CD14-positive monocyte (primary cell): Measurements from ENCODE around the gene EPN3. TPM values are rescaled to one million over a fixed set of nuclear protein-coding genes. Genes with fewer than 3 reads are reported as not detected.
A peak's percentile ranks its signal among the peaks of the same experiment; 100 is the strongest.

Source experiments
- DNase-seq, 3 donors: peaks; one replicate each; pipeline ENCODE4 v3.0.0-alpha.2; 2011 to 2022
- H2AFZ ChIP-seq: 2 replicates; pipeline ENCODE4 v1.6.0; 2012; ENCODE audit warnings: mild to moderate bottlenecking, low read depth, low read length, inconsistent platforms; ENCODE audit not compliant: insufficient read depth, poor library complexity, severe bottlenecking
- H3K27ac ChIP-seq, 2 donors: 1 replicate in 1 of 2; 2 replicates in 1 of 2; pipeline ENCODE4 v1.5.1; 2012 to 2013; ENCODE audit warnings: low read length in 2 of 2, control low read depth in 1 of 2, inconsistent platforms in 1 of 2, low read depth in 1 of 2, mild to moderate bottlenecking in 1 of 2
- H3K27me3 ChIP-seq, 2 donors: one replicate each; pipeline versions ENCODE4 v1.6.0 to v1.6.1; 2011 to 2013; ENCODE audit warnings: low read length in 2 of 2; ENCODE audit not compliant: control insufficient read depth in 2 of 2, insufficient read depth in 2 of 2
- H3K36me3 ChIP-seq, 2 donors: replicated peaks in 1 of 2; 1 replicate in 1 of 2; 2 replicates in 1 of 2; pipeline versions ENCODE4 v1.5.1 to v1.6.1; 2012 to 2013; ENCODE audit warnings: low read length in 2 of 2, control low read depth in 1 of 2, inconsistent platforms in 1 of 2, mild to moderate bottlenecking in 1 of 2; ENCODE audit not compliant: insufficient read depth in 2 of 2, control insufficient read depth in 1 of 2
- H3K4me1 ChIP-seq, 2 donors: 1 replicate in 1 of 2; 2 replicates in 1 of 2; pipeline versions ENCODE4 v1.5.1 to v1.6.1; 2012 to 2013; ENCODE audit warnings: low read length in 2 of 2, control low read depth in 1 of 2, inconsistent platforms in 1 of 2, mild to moderate bottlenecking in 1 of 2, moderate library complexity in 1 of 2; ENCODE audit not compliant: insufficient read depth in 2 of 2, control insufficient read depth in 1 of 2
- H3K4me2 ChIP-seq: replicated peaks from 2 replicates; pipeline ENCODE3; 2012; ENCODE audit warnings: low read length, moderate library complexity, mild to moderate bottlenecking; ENCODE audit not compliant: poor library complexity, severe bottlenecking; ENCODE audit errors: extremely low read depth
- H3K4me3 ChIP-seq, 3 experiments: fragments of 200-600 bp in 1 of 3; sonication (generic) in 1 of 3; replicated peaks in 1 of 3; 1 replicate in 2 of 3; 2 replicates in 1 of 3; pipeline ENCODE4 v1.5.1; 2011 to 2013; ENCODE audit warnings: low read length in 3 of 3, mild to moderate bottlenecking in 3 of 3, control low read depth in 2 of 3, low read depth in 2 of 3, inconsistent platforms in 1 of 3, moderate library complexity in 1 of 3
- H3K79me2 ChIP-seq: 2 replicates; pipeline ENCODE4 v1.6.0; 2012; ENCODE audit warnings: mild to moderate bottlenecking, control low read depth, inconsistent platforms, low read length, moderate library complexity; ENCODE audit not compliant: insufficient read depth
- H3K9ac ChIP-seq: 2 replicates; pipeline ENCODE4 v1.6.0; 2017; ENCODE audit warnings: low read length, mild to moderate bottlenecking; ENCODE audit not compliant: insufficient read depth, poor library complexity, severe bottlenecking
- H3K9me3 ChIP-seq, 2 donors: replicated peaks in 1 of 2; 1 replicate in 1 of 2; 2 replicates in 1 of 2; pipeline versions ENCODE4 v1.5.1 to v1.6.1; 2012 to 2013; ENCODE audit warnings: low read length in 2 of 2, control low read depth in 1 of 2; ENCODE audit not compliant: control insufficient read depth in 1 of 2, insufficient read depth in 1 of 2
- H4K20me1 ChIP-seq: 2 replicates; pipeline ENCODE4 v1.6.0; 2012; ENCODE audit warnings: mild to moderate bottlenecking, low read length, control low read depth, moderate library complexity; ENCODE audit not compliant: insufficient read depth
- H3K27ac Mint-ChIP-seq, 7 donors: one replicate each; pipeline ENCODE4 v1.8.0; 2020; ENCODE audit warnings: mild to moderate bottlenecking in 7 of 7, mixed read lengths in 7 of 7, moderate library complexity in 6 of 7, inconsistent platforms in 2 of 7
- H3K27me3 Mint-ChIP-seq, 3 donors: one replicate each; pipeline ENCODE4 v1.8.0; 2021 to 2022; ENCODE audit warnings: low read depth in 3 of 3, mild to moderate bottlenecking in 3 of 3, mixed read lengths in 3 of 3, moderate library complexity in 3 of 3, inconsistent platforms in 1 of 3
- H3K36me3 Mint-ChIP-seq, 2 donors: one replicate each; pipeline ENCODE4 v1.8.0; 2020; ENCODE audit warnings: mixed read lengths in 2 of 2, inconsistent platforms in 1 of 2, mild to moderate bottlenecking in 1 of 2
- H3K4me1 Mint-ChIP-seq: one replicate; pipeline ENCODE4 v1.8.0; 2020; ENCODE audit warnings: mild to moderate bottlenecking, mixed read lengths
- H3K4me3 Mint-ChIP-seq, 2 donors: one replicate each; pipeline ENCODE4 v1.8.0; 2020; ENCODE audit warnings: mild to moderate bottlenecking in 2 of 2, mixed read lengths in 2 of 2, moderate library complexity in 1 of 2
- H3K9me3 Mint-ChIP-seq, 7 donors: one replicate each; pipeline ENCODE4 v1.8.0; 2020 to 2022; ENCODE audit warnings: mixed read lengths in 7 of 7, mild to moderate bottlenecking in 6 of 7, moderate library complexity in 6 of 7, inconsistent platforms in 2 of 7
- CTCF ChIP-seq: fragments of 200-600 bp; IDR thresholded peaks from one replicate; pipeline ENCODE4 v1.8.0; 2022; ENCODE audit warnings: antibody characterized with exemption, mild to moderate bottlenecking
- WGBS: methylation state at CpG from one replicate; pipeline ENCODE4 v1.1.5; 2013; ENCODE audit warnings: missing lambda C conversion rate; ENCODE audit not compliant: insufficient coverage; 5-methylcytosine and 5-hydroxymethylcytosine counted together
- intact Hi-C, 2 donors: fragments of 100-400 bp; cut with micrococcal nuclease; formaldehyde crosslinking; loops; one replicate each; pipeline versions ENCODE4 v1.15.0 to v1.15.1; 2023
- polyA plus RNA-seq, 3 donors: library from polyadenylated mRNA; depleted of rRNA in 1 of 3; unstranded in 2 of 3; stranded (reverse) in 1 of 3; fragments of 300-500 nt in 2 of 3; fragments of >200 nt in 1 of 3; fragmentation: Illumina TruSeq in 2 of 3; gene quantifications; 1 replicate in 2 of 3; 2 replicates in 1 of 3; pipeline ENCODE4 v1.2.3, GENCODE V29; 2012 to 2021

Gene EPN3
- polyA plus RNA-seq, 3 donors, result not detected

GRCh38 chr17:50517504-50518383 lies 14.8 kb upstream of the EPN3 start:
- whole genome bisulfite sequencing, result 86% methylated on average over 6 of the region's 8 CpGs
- no peaks in the 10 kb centered on the region for H3K27me3 ChIP-seq
- intact Hi-C loops, result no loop called here
- Mint-ChIP-seq H3K27me3 (peaks cover 1 to 3% (median 2%) of the 10 kb centered on the region in 3 donors), H3K27ac (no peak overlapping the region), H3K36me3 (no peaks in the 10 kb centered on the region), H3K4me1 (peaks cover 6% of the 10 kb centered on the region), H3K9me3 (no peaks in the 10 kb centered on the region), H3K4me3 (no peak overlapping the region)
- no peaks in the 10 kb centered on the region for H3K4me1 ChIP-seq
- H3K4me3 ChIP-seq, result no peak overlapping the region
- no peaks in the 10 kb centered on the region for H3K36me3 ChIP-seq
- DNase-seq, result no peak
- H3K79me2 ChIP-seq, result no peaks in the 10 kb centered on the region
- H3K27ac ChIP-seq, result no peak overlapping the region
- no peak overlapping the region for H3K9ac ChIP-seq
- H2AFZ ChIP-seq, result no peak overlapping the region
- H3K4me2 ChIP-seq, result no peak overlapping the region
- TF ChIP-seq CTCF, result no peak
- no peaks in the 10 kb centered on the region for H4K20me1 ChIP-seq
- no peaks in the 10 kb centered on the region for H3K9me3 ChIP-seq

GRCh38 chr17:50518384-50519023 lies 14.0 kb upstream of the EPN3 start:
- Histone ChIP-seq H3K27me3 (no peaks in the 10 kb centered on the region), H3K4me2 (no peak overlapping the region), H3K79me2 (no peaks in the 10 kb centered on the region), H3K9ac (no peak overlapping the region), H3K36me3 (no peaks in the 10 kb centered on the region), H3K4me3 (no peak overlapping the region), H2AFZ (no peak overlapping the region), H3K27ac (no peak overlapping the region), H3K9me3 (no peaks in the 10 kb centered on the region), H4K20me1 (no peaks in the 10 kb centered on the region), H3K4me1 (no peaks in the 10 kb centered on the region)
- H3K4me1 Mint-ChIP-seq, result peaks cover 6% of the 10 kb centered on the region
- no peak for DNase-seq
- H3K9me3 Mint-ChIP-seq, result no peaks in the 10 kb centered on the region
- H3K27ac Mint-ChIP-seq, result peak overlapping the region in 1 of 7 donors; percentile 30
- H3K36me3 Mint-ChIP-seq, result no peaks in the 10 kb centered on the region
- WGBS, result 83% methylated on average over 10 of the region's 13 CpGs
- no peak overlapping the region for H3K4me3 Mint-ChIP-seq
- H3K27me3 Mint-ChIP-seq, result peaks cover 1 to 4% (median 3%) of the 10 kb centered on the region in 3 donors
- TF ChIP-seq CTCF, result no peak
- intact Hi-C loops, result no loop called here
